ENCODE data around the gene NDUFA13. TPM values are rescaled to one million over a fixed set of nuclear protein-coding genes. Genes with fewer than 3 reads are reported as not detected.

The NDUFA13 gene
- total RNA-seq, 1 donor from 2014 or later = 342 TPM

GRCh38 chr19:19485161-19485997 lies 30.6 kb upstream of the NDUFA13 start:
- H3K27me3 Mint-ChIP-seq (ENCODE audit: low read depth) = no peaks in the 10 kb centered on the region
- peaks cover 4% of the 10 kb centered on the region for H3K36me3 Mint-ChIP-seq
- H3K4me3 Mint-ChIP-seq = no peak overlapping the region

GRCh38 chr19:19485998-19486290 lies 30.1 kb upstream of the NDUFA13 start:
- DNase-seq (ENCODE audit: low spot score in 2 of 2, unreplicated experiment in 2 of 2) = no peak
- no peaks in the 10 kb centered on the region for H3K27me3 Mint-ChIP-seq (ENCODE audit: low read depth)
- H3K4me3 Mint-ChIP-seq = no peak overlapping the region
- peaks cover 4% of the 10 kb centered on the region for H3K36me3 Mint-ChIP-seq
- H3K4me1 Mint-ChIP-seq = peaks cover 72% of the 10 kb centered on the region
- TF ChIP-seq CTCF (IDR thresholded peaks at IDR 0.05; ENCODE audit: unreplicated experiment) = no peak
- no peaks in the 10 kb centered on the region for H3K9me3 Mint-ChIP-seq
- peak overlapping the region; percentile 97 for H3K27ac Mint-ChIP-seq

More at GRCh38 chr19:19485161-19485997, 30.6 kb upstream of the NDUFA13 start:
- H3K9me3 Mint-ChIP-seq = no peaks in the 10 kb centered on the region
- TF ChIP-seq CTCF (IDR thresholded peaks at IDR 0.05; ENCODE audit: unreplicated experiment) = no peak
- no peak for DNase-seq (ENCODE audit: low spot score in 2 of 2, unreplicated experiment in 2 of 2)
- peak overlapping the region; percentile 97 for H3K27ac Mint-ChIP-seq
- H3K4me1 Mint-ChIP-seq = peaks cover 70% of the 10 kb centered on the region

DNA sequence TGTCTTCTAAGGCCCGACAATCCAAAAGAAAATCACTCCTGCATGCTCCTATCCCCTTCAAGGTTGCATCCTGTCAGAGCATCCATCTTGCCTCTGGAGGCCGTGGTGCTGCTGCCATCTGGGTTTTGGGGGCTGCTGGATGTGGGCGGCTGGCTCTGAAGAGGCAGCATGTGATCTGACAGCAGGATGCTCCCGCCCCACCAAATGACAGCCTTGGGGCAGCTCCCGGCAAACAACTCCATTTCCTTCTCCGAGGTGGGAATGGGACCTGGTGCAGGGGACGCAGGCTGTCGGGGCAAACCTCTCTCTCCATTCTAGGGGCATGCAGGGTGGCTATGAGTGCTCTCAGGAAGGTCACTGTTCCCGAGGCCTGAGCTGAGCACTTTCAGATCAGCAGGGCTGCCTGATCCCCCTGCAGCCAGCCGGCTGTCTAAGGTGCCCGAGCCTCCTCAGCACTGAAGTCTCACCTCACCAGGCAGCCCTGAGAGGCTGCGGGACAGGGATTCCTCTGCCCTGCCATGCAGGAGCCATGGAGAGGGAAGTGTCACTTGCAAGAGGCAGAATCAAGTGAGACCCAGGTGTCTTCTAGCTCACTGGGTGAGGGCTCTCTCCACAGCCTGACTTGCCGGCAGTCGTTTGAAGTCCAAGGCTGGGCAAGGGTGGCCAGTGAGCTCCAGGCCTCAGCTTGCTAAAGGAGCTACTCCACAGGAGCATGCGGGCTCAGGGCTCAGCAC lies 29.5 kb upstream of the NDUFA13 start:
- no peak for TF ChIP-seq CTCF (IDR thresholded peaks at IDR 0.05; ENCODE audit: unreplicated experiment)
- Mint-ChIP-seq H3K36me3 (peaks cover 4% of the 10 kb centered on the region), H3K27ac (peak overlapping the region; percentile 97), H3K27me3 (ENCODE audit: low read depth) (no peaks in the 10 kb centered on the region), H3K9me3 (no peaks in the 10 kb centered on the region), H3K4me3 (no peak overlapping the region), H3K4me1 (peaks cover 72% of the 10 kb centered on the region)
- DNase-seq (ENCODE audit: low spot score in 2 of 2, unreplicated experiment in 2 of 2) = no peak

- H3K36me3 Mint-ChIP-seq = peaks cover 4% of the 10 kb centered on the region
- no peak for DNase-seq (ENCODE audit: low spot score in 2 of 2, unreplicated experiment in 2 of 2)
- TF ChIP-seq CTCF (IDR thresholded peaks at IDR 0.05; ENCODE audit: unreplicated experiment) = no peak
- H3K9me3 Mint-ChIP-seq = no peaks in the 10 kb centered on the region
- no peaks in the 10 kb centered on the region for H3K27me3 Mint-ChIP-seq (ENCODE audit: low read depth)
- peaks cover 70% of the 10 kb centered on the region for H3K4me1 Mint-ChIP-seq
- no peak overlapping the region for H3K4me3 Mint-ChIP-seq
- H3K27ac Mint-ChIP-seq = peak overlapping the region; percentile 97
Observed at GRCh38 chr19:19487077-19487949, 28.7 kb upstream of the NDUFA13 start.

All from mesothelial cell of epicardium (in vitro differentiated cells).